CD4-positive, alpha-beta T cell (primary cell): Measurements from ENCODE around the gene PYGL. TPM values are rescaled to one million over a fixed set of nuclear protein-coding genes. Genes with fewer than 3 reads are reported as not detected.
"Not testable (repeated sequence)": the region's sequence is repeated elsewhere in the genome, so short reads cannot be mapped to it uniquely, and the experiment has no call there.

ENCODE experiments used
- ATAC-seq: fragments of 200-7000 bp; cut with Tn5 transposase; one replicate; pipeline ENCODE4 v1.10.0; 2022; ENCODE audit warnings: mild to moderate bottlenecking; ENCODE audit not compliant: poor library complexity
- CTCF ChIA-PET: fragments of 350-600 bp; sonication (Branson Sonifier 250); formaldehyde crosslinking; loops from one replicate; lab custom pipeline; 2021; ENCODE audit warnings: antibody characterized with exemption, inconsistent platforms; lab: Charles Lee
- POLR2A ChIA-PET: fragments of 350-600 bp; sonication (Branson Sonifier 250); formaldehyde crosslinking; loops from one replicate; lab custom pipeline; 2021; ENCODE audit warnings: antibody characterized with exemption, inconsistent platforms; lab: Charles Lee
- DNase-seq, 14 experiments: peaks; one replicate each; pipeline ENCODE4 v3.0.0-alpha.2; 2013 to 2020; ENCODE audit warnings: mixed read lengths in 2 of 14
- H3K27ac ChIP-seq, 2 donors: one replicate each; pipeline versions ENCODE4 v1.5.1 to v1.7.0; 2013; ENCODE audit warnings: low read length in 2 of 2, low read depth in 1 of 2, mild to moderate bottlenecking in 1 of 2
- H3K27me3 ChIP-seq, 2 experiments: 1 replicate in 1 of 2; 2 replicates in 1 of 2; pipeline versions ENCODE4 v1.6.1 to v1.7.0; 2013; ENCODE audit warnings: low read length in 2 of 2, control low read depth in 1 of 2, mild to moderate bottlenecking in 1 of 2, moderate library complexity in 1 of 2; ENCODE audit not compliant: insufficient read depth in 2 of 2, control insufficient read depth in 1 of 2
- H3K36me3 ChIP-seq: one replicate; pipeline ENCODE4 v1.6.1; 2013; ENCODE audit warnings: low read length, control low read depth; ENCODE audit not compliant: insufficient read depth
- H3K4me1 ChIP-seq: one replicate; pipeline ENCODE4 v1.6.1; 2013; ENCODE audit warnings: low read length, control low read depth; ENCODE audit not compliant: insufficient read depth
- H3K4me3 ChIP-seq: one replicate; pipeline ENCODE4 v1.5.1; 2013; ENCODE audit warnings: mild to moderate bottlenecking, low read length, moderate library complexity
- H3K9me3 ChIP-seq, 2 experiments: 1 replicate in 1 of 2; 2 replicates in 1 of 2; pipeline versions ENCODE4 v1.6.1 to v1.7.0; 2013; ENCODE audit warnings: low read length in 2 of 2, mild to moderate bottlenecking in 2 of 2, control low read depth in 1 of 2, moderate library complexity in 1 of 2; ENCODE audit not compliant: control insufficient read depth in 1 of 2, insufficient read depth in 1 of 2
- H3K27ac Mint-ChIP-seq: one replicate; pipeline ENCODE4 v1.8.0; 2020; ENCODE audit warnings: mixed read lengths
- H3K27me3 Mint-ChIP-seq: one replicate; pipeline ENCODE4 v1.8.0; 2021; ENCODE audit warnings: mixed read lengths
- H3K36me3 Mint-ChIP-seq: one replicate; pipeline ENCODE4 v1.8.0; 2021; ENCODE audit warnings: low read depth, mixed read lengths
- H3K4me1 Mint-ChIP-seq: one replicate; pipeline ENCODE4 v1.8.0; 2021; ENCODE audit warnings: low read depth, mixed read lengths
- H3K4me3 Mint-ChIP-seq: one replicate; pipeline ENCODE4 v1.8.0; 2020; ENCODE audit warnings: mild to moderate bottlenecking, mixed read lengths
- H3K9me3 Mint-ChIP-seq: one replicate; pipeline ENCODE4 v1.8.0; 2020; ENCODE audit warnings: mixed read lengths
- CTCF ChIP-seq: fragments of 200-600 bp; IDR thresholded peaks from one replicate; pipeline ENCODE4 v1.8.0; 2022; ENCODE audit warnings: antibody characterized with exemption, mild to moderate bottlenecking
- intact Hi-C, 2 experiments: fragments of 100-400 bp; cut with DNase I in 1 of 2; cut with micrococcal nuclease in 1 of 2; formaldehyde crosslinking; loops; one replicate each; pipeline versions ENCODE4 v1.15.1 to v1.9.0; 2023 to 2025; cut with DNase I, micrococcal nuclease
- total RNA-seq, 174 experiments: library from RNA in 2 of 174; stranded (reverse) in 2 of 174; gene quantifications; one replicate each; pipeline ENCODE4 v1.2.3 and lab custom pipeline; 2021 to 2026

Gene PYGL
- total RNA-seq, 2 experiments from 2014 or later, result 0.59 to 0.69 TPM

- intact Hi-C loops, result loop anchor here in 1 of 2 experiments (10.0 kb wide), 1 partner anchor 1597 kb away; no protein-coding TSS in a partner anchor
- H3K27ac Mint-ChIP-seq, result no peak overlapping the region
These were observed 42.9 kb downstream of the PYGL start for GRCh38 chr14:50901361-50901760.

GRCh38 chr14:50897658-50898175 is 46.6 kb downstream of the PYGL start:
- Histone ChIP-seq H3K27me3 (no peaks in the 10 kb centered on the region), H3K36me3 (no peaks in the 10 kb centered on the region), H3K4me3 (no peak overlapping the region), H3K9me3 (no peaks in the 10 kb centered on the region), H3K4me1 (no peaks in the 10 kb centered on the region), H3K27ac (no peak overlapping the region)
- TF ChIP-seq CTCF, result no peak
- intact Hi-C loops, result no loop called here
- Mint-ChIP-seq H3K27ac (no peak overlapping the region), H3K4me3 (no peak overlapping the region), H3K9me3 (no peaks in the 10 kb centered on the region), H3K4me1 (no peaks in the 10 kb centered on the region), H3K36me3 (no peaks in the 10 kb centered on the region), H3K27me3 (peaks cover 10% of the 10 kb centered on the region)
- ATAC-seq (no peak), DNase-seq (no peak)
- POLR2A ChIA-PET, result no interaction called here
- CTCF ChIA-PET, result no interaction called here

More at GRCh38 chr14:50901361-50901760, 42.9 kb downstream of the PYGL start:
- Histone ChIP-seq H3K9me3 (no peaks in the 10 kb centered on the region), H3K4me3 (no peak overlapping the region), H3K36me3 (no peaks in the 10 kb centered on the region), H3K4me1 (no peaks in the 10 kb centered on the region), H3K27ac (no peak overlapping the region), H3K27me3 (no peaks in the 10 kb centered on the region)
- Mint-ChIP-seq H3K9me3 (no peaks in the 10 kb centered on the region), H3K4me1 (no peaks in the 10 kb centered on the region), H3K27me3 (peaks cover 7% of the 10 kb centered on the region), H3K36me3 (no peaks in the 10 kb centered on the region), H3K4me3 (no peak overlapping the region)
- no peak for DNase-seq
- ATAC-seq, result no peak
- POLR2A ChIA-PET, result no interaction called here
- no peak for TF ChIP-seq CTCF
- CTCF ChIA-PET, result no interaction called here

- H3K27me3 ChIP-seq, CTCF ChIA-PET, DNase-seq, H3K4me3 ChIP-seq, POLR2A ChIA-PET, H3K4me3 Mint-ChIP-seq, H3K36me3 Mint-ChIP-seq, H3K4me1 ChIP-seq, ATAC-seq, H3K4me1 Mint-ChIP-seq, H3K27ac ChIP-seq, intact Hi-C loops, H3K27ac Mint-ChIP-seq, H3K9me3 ChIP-seq, H3K9me3 Mint-ChIP-seq, H3K36me3 ChIP-seq: not testable (repeated sequence)
- H3K27me3 Mint-ChIP-seq, result peaks cover 10% of the 10 kb centered on the region
These were observed 47.3 kb downstream of the PYGL start for GRCh38 chr14:50897005-50897404.

GRCh38 chr14:50896421-50896820 is 47.9 kb downstream of the PYGL start:
- intact Hi-C loops, H3K4me1 ChIP-seq, H3K27me3 ChIP-seq, H3K4me1 Mint-ChIP-seq, H3K36me3 Mint-ChIP-seq, H3K4me3 ChIP-seq, H3K4me3 Mint-ChIP-seq, H3K27ac Mint-ChIP-seq, ATAC-seq, CTCF ChIA-PET, H3K9me3 Mint-ChIP-seq, H3K27ac ChIP-seq, POLR2A ChIA-PET, DNase-seq, H3K9me3 ChIP-seq, H3K36me3 ChIP-seq: not testable (repeated sequence)
- H3K27me3 Mint-ChIP-seq, result peaks cover 10% of the 10 kb centered on the region
